GM18499 (cell line): ENCODE data around the gene TAS2R10.
"Not testable (repeated sequence)": the region's sequence is repeated elsewhere in the genome, so short reads cannot be mapped to it uniquely, and the experiment has no call there.

Source experiments
- ATAC-seq: cut with Tn5 transposase; IDR thresholded peaks from one replicate; pipeline ENCODE4 v1.9.1; 2021; ENCODE audit warnings: moderate number of reproducible peaks; ENCODE audit not compliant: insufficient read depth, unreplicated experiment

Gene TAS2R10

GRCh38 chr12:10826258-10826657 lies at the start of gene TAS2R10:
Gene TAS2R10, minus strand, starts transcription at chr12:10826358. Its CDS starts 89 bp downstream, at chr12:10826269.
- ATAC-seq: no peak

- ATAC-seq: no peak
These were observed 47.2 kb upstream of the TAS2R10 start for GRCh38 chr12:10873378-10873777.

- no peak for ATAC-seq
These were observed 41.2 kb upstream of the TAS2R10 start for GRCh38 chr12:10867381-10867780.

- ATAC-seq: no peak
These were observed 37.5 kb upstream of the TAS2R10 start for GRCh38 chr12:10863512-10864218.

- ATAC-seq: no peak
These were observed 35.2 kb upstream of the TAS2R10 start for GRCh38 chr12:10861366-10861765.

- no peak for ATAC-seq
These were observed 29.6 kb upstream of the TAS2R10 start for GRCh38 chr12:10855807-10856206.

- ATAC-seq: no peak
These were observed 27.6 kb upstream of the TAS2R10 start for GRCh38 chr12:10853776-10854175.

- ATAC-seq: no peak
These were observed 25.2 kb upstream of the TAS2R10 start for GRCh38 chr12:10851243-10851858.

- no peak for ATAC-seq
These were observed 23.3 kb upstream of the TAS2R10 start, which contains the start of gene PRR4 for GRCh38 chr12:10849425-10849878. Gene PRR4, minus strand, starts transcription at chr12:10849475. Its CDS starts 38 bp downstream, at chr12:10849437.

- ATAC-seq: no peak
These were observed 21.6 kb upstream of the TAS2R10 start for GRCh38 chr12:10847744-10848143.

- ATAC-seq: no peak
These were observed 16.7 kb upstream of the TAS2R10 start for GRCh38 chr12:10842862-10843261.

- no peak for ATAC-seq
These were observed 12.3 kb upstream of the TAS2R10 start for GRCh38 chr12:10838461-10838860.

GRCh38 chr12:10829994-10830393 lies 3.8 kb upstream of the TAS2R10 start:
- ATAC-seq: no peak

- ATAC-seq: no peak
These were observed 1.2 kb downstream of the TAS2R10 start for GRCh38 chr12:10824957-10825356.

GRCh38 chr12:10811883-10812536 lies 14.1 kb downstream of the TAS2R10 start:
- no peak for ATAC-seq

- no peak for ATAC-seq
These were observed 16.1 kb downstream of the TAS2R10 start, which contains the start of gene TAS2R9 for GRCh38 chr12:10810068-10810467. Gene TAS2R9, minus strand, starts transcription at chr12:10810168. Its CDS starts 93 bp downstream, at chr12:10810075.

- no peak for ATAC-seq
These were observed 19.0 kb downstream of the TAS2R10 start, which contains the start of gene TAS2R8 for GRCh38 chr12:10807186-10807585. Gene TAS2R8, minus strand, starts transcription at chr12:10807286. Its CDS starts 306 bp downstream, at chr12:10806980.

- ATAC-seq: no peak
These were observed 23.6 kb downstream of the TAS2R10 start, which contains the start of gene TAS2R7 for GRCh38 chr12:10802587-10802986. Gene TAS2R7, minus strand, starts transcription at chr12:10802627. Its CDS starts 57 bp downstream, at chr12:10802570.

GRCh38 chr12:10801741-10802140 lies 24.4 kb downstream of the TAS2R10 start:
- ATAC-seq: no peak

- no peak for ATAC-seq
These were observed 31.9 kb downstream of the TAS2R10 start for GRCh38 chr12:10794222-10794621.

- ATAC-seq: not testable (repeated sequence)
These were observed 34.4 kb downstream of the TAS2R10 start for GRCh38 chr12:10791769-10792168.
